Inferior parietal cortex (tissue), 1 donor: Measurements from ENCODE around the gene CLEC2A.
"Not testable (repeated sequence)": the region's sequence is repeated elsewhere in the genome, so short reads cannot be mapped to it uniquely, and the experiment has no call there.

ENCODE experiments used
- DNase-seq: peaks from one replicate; pipeline ENCODE4 v3.0.0-alpha.2; 2016; ENCODE audit errors: extremely low spot score

Gene CLEC2A

DNA sequence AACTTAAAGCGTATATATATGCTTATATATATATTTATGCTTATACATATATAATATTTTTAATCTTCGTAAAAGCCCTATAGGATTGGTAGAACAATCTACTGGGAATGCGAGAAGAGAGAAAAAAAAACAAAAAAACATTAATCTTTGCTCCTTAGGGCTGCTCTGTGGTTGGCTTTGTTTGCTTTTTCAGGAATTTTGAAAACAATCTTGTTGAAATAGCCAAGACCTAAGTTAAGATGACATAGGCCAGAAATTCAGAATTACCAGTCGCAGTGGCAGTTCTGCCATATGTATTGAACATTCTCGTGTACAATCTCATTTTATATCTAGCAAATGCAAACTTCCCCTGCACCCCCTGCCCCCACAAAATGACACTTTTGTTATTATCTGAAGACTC is 50.2 kb downstream of the CLEC2A start:
- DNase-seq = no peak

DNA sequence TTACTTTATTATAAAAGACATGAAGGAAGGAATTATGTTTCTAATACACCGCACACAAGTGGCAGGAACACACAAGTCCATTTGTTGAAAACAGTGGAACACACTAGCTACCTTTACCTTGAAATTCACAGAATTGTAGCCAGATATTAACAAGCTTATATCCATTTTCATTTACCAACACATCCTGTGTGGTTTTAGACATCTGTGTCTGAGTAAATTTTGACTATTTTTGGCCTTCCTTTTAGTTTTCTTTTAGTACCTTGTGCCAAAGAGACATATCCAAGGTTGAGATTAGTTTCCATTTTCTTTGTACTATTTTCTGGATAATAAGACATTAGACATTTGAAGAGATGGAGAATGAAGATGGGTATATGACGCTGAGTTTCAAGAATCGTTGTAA is 50.9 kb downstream of the CLEC2A start, which contains the start of gene KLRF2:
TSS of gene KLRF2 (plus strand) at position 244 of the 400 bp plus-strand sequence. CDS start at position 351, 107 bp downstream.
- no peak for DNase-seq

DNA sequence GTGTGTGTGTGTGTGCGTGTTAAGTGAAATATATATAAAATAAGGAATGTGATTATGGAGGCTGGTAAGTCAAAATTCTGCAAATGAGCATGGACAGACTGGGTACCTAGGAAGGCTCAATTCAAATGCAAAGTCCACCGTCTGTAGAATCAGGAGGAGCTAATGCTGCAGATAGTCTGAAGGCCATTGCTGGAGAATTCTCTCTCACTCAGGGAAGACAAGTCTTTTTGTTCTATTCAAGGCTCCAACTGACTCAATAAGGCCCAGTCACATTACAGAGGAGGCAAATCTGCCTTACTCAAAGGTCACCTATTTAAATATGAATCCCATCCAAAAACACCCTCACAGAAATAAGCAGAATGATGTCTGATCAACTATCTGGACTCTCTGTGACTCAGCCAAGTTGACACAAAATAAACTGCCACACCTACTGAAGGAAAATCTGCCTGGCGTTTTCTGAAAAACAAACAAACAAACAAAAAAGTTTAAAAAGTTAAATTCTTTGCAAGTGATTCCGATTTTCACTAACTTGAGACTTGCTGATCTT is 51.6 kb downstream of the CLEC2A start:
- DNase-seq = no peak

DNA sequence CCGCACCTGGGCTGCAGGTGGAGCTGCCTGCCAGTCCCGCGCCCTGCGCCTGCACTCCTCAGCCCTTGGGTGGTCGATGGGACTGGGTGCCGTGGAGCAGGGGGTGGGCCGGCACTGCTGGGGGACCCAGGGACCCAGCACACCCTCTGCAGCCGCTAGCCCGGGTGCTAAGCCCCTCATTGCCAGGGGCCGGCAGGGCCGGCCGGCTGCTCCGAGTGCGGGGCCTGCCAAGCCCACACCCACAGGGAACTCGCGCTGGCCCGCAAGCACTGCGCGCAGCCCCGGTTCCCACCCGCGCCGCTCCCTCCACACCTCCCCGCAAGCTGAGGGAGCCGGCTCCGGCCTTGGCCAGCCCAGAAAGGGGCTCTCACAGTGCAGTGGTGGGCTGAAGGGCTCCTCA is 56.0 kb downstream of the CLEC2A start:
- not testable (repeated sequence) for DNase-seq

DNA sequence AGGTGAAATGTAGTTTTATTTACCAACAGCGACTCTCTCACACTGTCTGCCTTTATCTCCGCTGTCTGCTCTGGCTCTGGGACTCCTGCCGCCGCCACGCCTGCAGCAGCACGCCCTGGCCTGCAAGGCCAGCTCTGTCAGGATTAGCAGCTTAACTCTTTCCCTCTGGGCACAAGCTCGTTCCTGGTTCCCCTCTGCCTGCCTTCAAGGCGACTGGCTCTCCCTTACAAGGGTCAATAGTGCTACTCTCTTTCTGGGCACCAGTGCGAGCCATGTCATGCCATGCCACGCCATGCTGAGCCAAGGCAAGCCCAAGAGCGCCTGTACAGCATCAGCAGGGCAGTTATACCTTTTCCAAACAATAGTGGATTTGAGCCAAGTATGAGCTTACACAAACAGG is 59.4 kb downstream of the CLEC2A start:
- DNase-seq = no peak

DNA sequence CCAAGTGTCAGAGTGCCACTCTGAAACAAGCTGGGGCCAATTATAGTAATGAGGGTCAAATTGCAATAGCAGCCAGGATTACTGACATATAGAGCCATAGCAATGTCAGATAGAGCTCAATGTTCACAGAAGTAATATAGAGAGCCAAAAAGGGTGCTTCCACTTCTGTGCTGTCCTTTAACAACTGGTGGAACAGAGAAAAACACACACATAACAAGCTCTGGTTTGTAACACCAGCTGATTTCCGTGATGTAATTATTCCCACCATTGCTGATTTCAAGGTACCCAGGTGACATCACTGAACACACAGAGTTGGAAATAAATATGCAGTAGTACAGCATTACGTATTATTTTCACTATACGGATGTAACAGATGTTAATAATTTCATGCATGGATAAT is 60.0 kb downstream of the CLEC2A start:
- no peak for DNase-seq

DNA sequence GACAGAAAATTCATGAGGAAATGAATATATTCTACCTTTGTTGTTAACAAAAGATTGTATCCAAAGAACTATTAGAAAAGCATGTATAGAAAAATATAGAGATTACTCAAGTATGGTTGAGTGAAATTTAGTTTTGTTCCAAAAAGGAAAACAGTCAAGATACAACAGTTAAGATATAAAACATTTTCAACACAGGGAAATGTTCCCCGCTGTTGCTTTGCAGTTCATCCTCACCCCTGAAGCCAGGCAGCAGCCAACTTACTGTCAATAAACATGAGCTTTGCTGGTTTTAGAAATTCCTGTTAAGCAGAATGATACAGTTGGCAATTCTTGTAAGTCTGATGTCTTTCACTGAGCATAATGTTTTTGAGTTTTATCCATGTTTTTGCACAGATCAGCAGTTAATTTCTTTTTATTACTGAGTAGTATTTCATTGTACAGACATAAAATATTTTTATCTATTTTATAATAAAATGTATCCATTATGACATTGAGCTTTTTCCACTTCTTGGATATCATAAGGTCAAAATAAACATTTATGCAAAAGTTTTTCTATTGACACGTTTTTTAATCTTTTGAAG is 61.8 kb downstream of the CLEC2A start:
- DNase-seq = no peak

DNA sequence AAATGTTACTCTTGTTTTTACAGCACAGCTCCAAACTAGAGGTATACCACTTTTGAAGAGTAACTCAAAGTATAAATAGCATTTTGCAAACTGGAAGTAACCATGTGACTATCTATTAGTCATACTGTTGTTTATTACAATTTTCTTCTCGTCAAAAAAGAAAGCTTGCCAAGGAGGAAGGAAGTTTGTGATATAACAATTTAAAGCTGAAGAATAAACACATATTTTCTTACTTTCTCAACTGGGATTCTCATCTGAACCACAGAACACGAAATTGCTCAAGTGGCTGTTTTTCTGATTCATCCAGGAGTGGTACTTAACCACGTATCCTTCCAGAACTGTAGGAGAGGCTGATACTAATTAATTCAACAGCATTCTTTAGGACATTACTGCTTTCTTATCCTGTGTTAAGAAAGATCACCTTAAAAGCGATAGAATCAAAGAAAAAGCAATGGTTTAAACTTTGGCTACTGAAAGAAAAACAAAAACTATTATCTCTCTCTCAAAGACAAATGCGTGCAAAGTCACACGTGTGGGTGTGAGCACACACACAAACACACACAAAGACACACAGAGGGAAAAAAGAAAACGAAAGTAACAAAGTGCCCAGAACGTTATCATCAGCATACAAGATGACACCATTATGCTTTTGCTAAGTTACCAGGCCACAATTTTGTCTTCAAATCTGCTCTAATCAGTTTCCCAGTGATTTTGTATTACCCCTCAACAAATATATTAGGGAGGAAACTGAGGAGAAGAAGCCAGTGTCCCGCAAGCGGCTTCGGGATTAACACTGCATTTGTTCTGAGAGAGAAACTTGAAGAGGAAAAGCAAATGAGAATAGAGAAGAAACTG is 62.6 kb downstream of the CLEC2A start, which contains the start of gene CLEC2B:
TSS of gene CLEC2B (minus strand) at position 48 of the 855 bp plus-strand sequence.
- no peak for DNase-seq

DNA sequence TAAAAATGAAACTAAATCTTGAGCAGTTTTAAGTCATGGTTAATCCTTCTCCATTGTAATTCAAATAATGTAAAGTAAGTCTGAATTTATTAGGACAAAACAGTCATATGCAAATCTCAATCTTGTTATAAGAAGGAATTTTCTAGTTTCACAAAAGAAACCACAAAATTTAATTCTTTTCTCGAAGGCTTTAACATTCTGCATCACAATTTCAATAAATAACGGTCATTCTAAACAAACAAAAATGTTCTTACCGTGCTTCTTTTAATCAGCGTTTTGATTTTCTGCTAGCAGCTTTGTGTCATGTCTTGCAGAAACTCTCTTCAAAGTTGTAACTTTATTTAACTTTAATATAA is 63.2 kb downstream of the CLEC2A start:
- no peak for DNase-seq

DNA sequence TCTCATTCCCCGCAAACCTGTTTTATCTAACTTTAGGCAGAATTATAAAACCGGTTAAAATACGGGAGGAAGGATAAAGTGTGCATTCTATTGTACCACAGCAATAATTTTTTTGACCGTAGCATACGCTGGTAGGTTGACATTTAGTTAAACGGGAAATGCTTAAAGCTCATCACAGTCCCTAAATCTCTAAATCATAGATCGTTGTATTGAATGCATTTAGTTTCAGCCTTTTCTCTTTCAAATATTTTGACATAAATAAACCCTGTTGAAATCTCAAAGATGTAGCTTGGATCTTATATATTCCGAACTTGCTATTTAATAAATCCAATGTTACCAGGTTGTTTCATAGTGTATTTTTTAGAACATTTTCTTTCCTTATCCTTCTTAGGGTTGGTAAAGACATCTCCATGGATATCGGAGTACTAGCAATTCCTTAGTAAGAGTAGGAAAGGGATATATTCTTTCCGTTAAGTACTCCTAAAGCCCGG is 63.8 kb downstream of the CLEC2A start:
- no peak for DNase-seq

DNA sequence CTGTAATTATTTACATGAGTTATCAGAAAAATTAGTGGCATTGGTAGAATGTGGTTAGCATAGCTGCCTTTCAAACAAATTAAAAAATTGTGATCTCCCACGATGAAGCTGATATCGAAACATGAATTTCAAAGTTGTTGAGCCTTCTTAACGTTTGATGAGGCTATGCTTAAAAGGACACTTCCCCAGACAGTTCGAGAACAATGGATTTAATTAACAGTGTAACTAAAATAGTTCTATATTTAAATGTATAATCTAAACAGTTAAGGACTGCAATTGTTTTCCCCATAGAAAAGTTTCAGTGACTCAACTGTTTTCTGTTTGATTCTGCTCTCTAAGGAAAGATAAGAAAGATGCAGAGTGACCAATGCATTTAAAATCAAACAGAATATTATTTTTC is 64.6 kb downstream of the CLEC2A start:
- no peak for DNase-seq

DNA sequence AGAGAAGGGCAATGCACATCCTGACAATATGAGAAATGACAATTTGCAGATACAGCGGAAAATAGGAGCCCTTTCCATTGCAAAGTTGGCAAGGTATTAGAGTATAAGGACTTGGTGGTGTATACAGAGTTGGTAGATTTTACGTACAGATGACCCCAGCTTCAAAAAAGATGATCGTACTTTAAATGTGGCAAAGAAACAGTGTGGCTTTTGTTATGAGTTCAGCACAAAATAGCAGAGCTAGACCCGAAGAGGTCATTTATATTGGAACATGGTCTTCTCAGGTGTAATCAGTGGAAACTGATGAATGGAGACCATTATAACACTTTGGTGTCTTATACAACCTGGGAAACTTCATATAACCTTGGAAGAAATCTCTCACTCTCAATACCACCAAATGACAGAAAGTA is 65.3 kb downstream of the CLEC2A start:
- DNase-seq = no peak

DNA sequence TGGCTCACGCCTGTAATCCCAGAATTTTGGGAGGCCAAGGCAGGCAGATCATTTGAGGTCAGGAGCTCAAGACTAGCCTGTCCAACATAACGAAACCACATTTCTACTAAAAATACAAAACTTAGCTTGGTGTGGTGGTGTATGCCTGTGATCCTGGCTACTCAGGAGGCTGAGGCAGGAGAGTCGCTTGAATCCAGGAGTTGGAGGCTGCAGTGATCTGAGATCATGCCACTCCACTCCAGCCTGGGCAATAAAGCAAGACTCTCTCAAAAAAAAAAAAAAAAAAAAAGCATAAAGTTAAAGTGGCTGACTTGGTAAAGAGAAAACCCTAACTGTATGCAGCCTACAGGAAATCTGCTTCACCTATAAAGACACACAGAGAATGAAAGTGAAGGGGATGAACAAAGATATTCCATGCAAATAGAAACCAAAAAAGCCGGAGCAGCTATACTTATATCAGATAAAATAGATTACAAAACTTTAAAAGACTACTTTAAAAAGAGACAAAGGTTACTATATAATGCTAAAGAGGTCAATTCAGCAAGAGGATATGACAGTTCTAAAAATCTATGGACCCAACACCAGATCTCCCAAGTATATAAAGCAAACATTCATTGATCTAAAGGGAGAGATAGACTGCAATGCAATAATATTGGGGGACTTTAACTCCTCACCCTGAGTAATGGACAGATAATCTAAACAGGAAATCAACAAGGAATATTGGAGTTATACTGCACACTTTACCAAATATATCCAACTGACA is 67.1 kb downstream of the CLEC2A start:
- DNase-seq = no peak
